ENCODE results near the gene PSMD11.

PSMD11 gene

GRCh38 chr17:32492264-32492589 lies 47.9 kb downstream of the PSMD11 start:
- no peak for DNase-seq

- DNase-seq: no peak
Observed at GRCh38 chr17:32492648-32493289, 48.5 kb downstream of the PSMD11 start.

GRCh38 chr17:32493571-32493970 lies 49.3 kb downstream of the PSMD11 start:
- DNase-seq: no peak

GRCh38 chr17:32493976-32494513 lies 49.7 kb downstream of the PSMD11 start:
- no peak for DNase-seq

GRCh38 chr17:32494621-32495358 lies 50.5 kb downstream of the PSMD11 start:
- DNase-seq: peak; percentile 90

GRCh38 chr17:32495359-32496231 lies 51.3 kb downstream of the PSMD11 start:
- no peak for DNase-seq

GRCh38 chr17:32496395-32497073 lies 52.2 kb downstream of the PSMD11 start:
- no peak for DNase-seq

- no peak for DNase-seq
Observed at GRCh38 chr17:32497431-32498205, 53.3 kb downstream of the PSMD11 start.

- no peak for DNase-seq
Observed at GRCh38 chr17:32498391-32498790, 54.1 kb downstream of the PSMD11 start.

GRCh38 chr17:32502013-32502412 lies 57.7 kb downstream of the PSMD11 start:
- DNase-seq: no peak

GRCh38 chr17:32502710-32503109 lies 58.4 kb downstream of the PSMD11 start:
- no peak for DNase-seq

GRCh38 chr17:32503251-32504165 lies 59.2 kb downstream of the PSMD11 start:
- no peak for DNase-seq

- no peak for DNase-seq
Observed at GRCh38 chr17:32504166-32504990, 60.1 kb downstream of the PSMD11 start.

GRCh38 chr17:32508926-32509325 lies 64.6 kb downstream of the PSMD11 start:
- no peak for DNase-seq

- DNase-seq: no peak
Observed at GRCh38 chr17:32510466-32510865, 66.2 kb downstream of the PSMD11 start.

- DNase-seq: no peak
Observed at GRCh38 chr17:32512328-32512727, 68.0 kb downstream of the PSMD11 start.

GRCh38 chr17:32513579-32513978 lies 69.3 kb downstream of the PSMD11 start:
- DNase-seq: no peak

- no peak for DNase-seq
Observed at GRCh38 chr17:32514606-32515005, 70.3 kb downstream of the PSMD11 start.

- no peak for DNase-seq
Observed at GRCh38 chr17:32515677-32516383, 71.5 kb downstream of the PSMD11 start.
